Heart left ventricle (tissue), 16 donors: Measurements from ENCODE around the gene ADGB. TPM values are rescaled to one million over a fixed set of nuclear protein-coding genes. Genes with fewer than 3 reads are reported as not detected.

ENCODE experiments used
- ATAC-seq, 4 donors: fragments of 200-7000 bp; cut with Tn5 transposase; one replicate each; pipeline ENCODE4 v1.9.1; 2020 to 2022; ENCODE audit warnings: moderate library complexity in 4 of 4, mild to moderate bottlenecking in 3 of 4, moderate number of reproducible peaks in 1 of 4
- DNase-seq, 5 donors: peaks; one replicate each; pipeline ENCODE4 v3.0.0-alpha.2; 2020
- H3K27ac ChIP-seq, 12 donors: fragments of 200-600 bp; sonication (generic) in 4 of 12; one replicate each; pipeline versions ENCODE4 v1.5.0 to v1.8.0; 2016 to 2022; ENCODE audit warnings: mild to moderate bottlenecking in 2 of 12
- H3K27me3 ChIP-seq, 9 donors: fragments of 200-600 bp; sonication (generic) in 2 of 9; one replicate each; pipeline versions ENCODE4 v1.5.1 to v1.8.0; 2016 to 2022; ENCODE audit warnings: mild to moderate bottlenecking in 3 of 9
- H3K36me3 ChIP-seq, 9 donors: fragments of 200-600 bp; sonication (generic) in 2 of 9; one replicate each; pipeline versions ENCODE4 v1.5.0 to v1.8.0; 2018 to 2022; ENCODE audit warnings: mild to moderate bottlenecking in 2 of 9
- H3K4me1 ChIP-seq, 12 donors: fragments of 200-600 bp; sonication (generic) in 4 of 12; one replicate each; pipeline versions ENCODE4 v1.5.0 to v1.8.0; 2016 to 2022; ENCODE audit warnings: mild to moderate bottlenecking in 3 of 12
- H3K4me3 ChIP-seq, 12 donors: fragments of 200-600 bp; sonication (generic) in 4 of 12; one replicate each; pipeline versions ENCODE4 v1.5.0 to v1.8.0; 2017 to 2022; ENCODE audit warnings: mild to moderate bottlenecking in 9 of 12, moderate library complexity in 4 of 12
- H3K9me3 ChIP-seq, 12 donors: fragments of 200-600 bp; sonication (generic) in 4 of 12; one replicate each; pipeline versions ENCODE4 v1.5.0 to v1.8.0; 2016 to 2022; ENCODE audit warnings: mild to moderate bottlenecking in 1 of 12
- POLR2A ChIP-seq, 2 donors: fragments of 450-650 bp; IDR thresholded peaks; one replicate each; pipeline ENCODE4 v1.6.1; 2017; ENCODE audit warnings: antibody characterized with exemption in 2 of 2, mild to moderate bottlenecking in 2 of 2, moderate library complexity in 2 of 2
- WGBS, 4 donors: extraction: QIAGEN DNeasy Blood & Tissue Kit in 2 of 4; methylation state at CpG; one replicate each; pipeline versions ENCODE4 v1.1.5 to v1.1.7; 2013 to 2018; 5-methylcytosine and 5-hydroxymethylcytosine counted together
- intact Hi-C, 10 donors: fragments of 100-400 bp; cut with DNase I; formaldehyde crosslinking; loops; one replicate each; pipeline versions ENCODE4 v1.11.1 to v1.14.2; 2022
- polyA plus RNA-seq, 2 donors: library from polyadenylated mRNA; stranded (reverse); fragments of 200-250 nt; gene quantifications; one replicate each; pipeline ENCODE4 v1.2.3, GENCODE V29; 2013
- total RNA-seq, 9 donors: library from RNA; depleted of rRNA in 2 of 9; stranded (reverse); fragments of >200 nt in 2 of 9; fragmentation: NEBNext Ultra II Directional in 3 of 9; extraction: Animal tissue kit (Norgen Biotek cat#: 25700) in 3 of 9; gene quantifications; one replicate each; pipeline versions ENCODE4 v1.1.0 to v1.2.4, GENCODE V29; 2016 to 2023
- TF ChIP-seq, protein P1 (sequence below), 12 donors: fragments of 200-600 bp; sonication (generic) in 4 of 12; IDR thresholded peaks; one replicate each; pipeline versions ENCODE4 v1.5.0 to v1.8.0; 2018 to 2022; ENCODE audit warnings: antibody characterized with exemption in 12 of 12, mild to moderate bottlenecking in 5 of 12
- donor health status: ischemic (EF 13 %, LVEDD 7.1; RV severe dilation, severe dysfunction).
- donor health status: healthy with polysubstance abuse.
- donor health status: DM: no; HTN: yes; CAD: no.
- donor health status: DM: no; HTN: no; CAD: no.
- donor health status: ischemic (EF 25% LVEDD 6.9; RV normal size, moderate dysfunction).
- donor health status: ischemic (EF 25% LVEDD 5.7; RV mildly dilated, moderate dysfunction).
- donor health status: healthy.
- donor health status: DM: yes; HTN: yes; CAD: no.
- donor health status: ischemic (EF 35%, LVEDD 5.7; RV mildly dilated, moderate dysfunction).
- donor health status: nonischemic (EF 11% LVEDD 7.7; RV severe dilation, severe dysfunction).
- donor health status: DM: yes; HTN: yes; CAD: no.
- donor health status: PGD.
- donor health status: ischemic (EF 29% LVEDD 5.4; RV normal size, mild dysfunction).
- donor health status: nonischemic (EF 23%, LVEDD 6.1; RV moderate dilation, normal function).

The ADGB gene
- total and polyA plus RNA-seq, 11 donors: not detected

DNA sequence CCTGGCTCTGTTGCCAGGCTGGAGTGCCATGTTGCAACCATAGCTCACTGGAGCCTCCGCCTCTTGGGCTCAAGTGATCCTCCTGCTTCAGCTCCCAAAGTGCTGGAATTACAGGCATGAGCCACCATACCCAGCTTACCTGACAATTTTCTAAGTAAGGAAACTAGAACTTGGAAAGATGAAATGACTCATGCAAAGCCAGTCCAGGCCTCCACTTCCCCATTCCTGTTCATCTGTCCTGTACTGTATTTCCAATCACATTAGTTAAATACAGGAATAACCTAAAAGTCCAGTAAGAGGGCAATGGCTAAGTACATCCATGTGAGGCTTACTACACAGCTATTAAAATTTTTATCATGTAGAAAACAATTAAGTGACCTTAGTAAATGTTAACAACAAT lies 8.3 kb upstream of the ADGB start:
- Histone ChIP-seq H3K9me3 (no peaks in the 10 kb centered on the region), H3K27ac (no peak overlapping the region), H3K4me1 (peaks cover 0 to 25% (median 0%) of the 10 kb centered on the region in 12 donors), H3K36me3 (no peaks in the 10 kb centered on the region), H3K4me3 (no peak overlapping the region), H3K27me3 (peaks cover 0 to 7% (median 0%) of the 10 kb centered on the region in 9 donors)
- intact Hi-C loops: no loop called here
- WGBS, 4 donors: 94 to 98% (median 96%) methylated on average over 1 of the region's 1 CpG
- TF ChIP-seq, protein P1, sequence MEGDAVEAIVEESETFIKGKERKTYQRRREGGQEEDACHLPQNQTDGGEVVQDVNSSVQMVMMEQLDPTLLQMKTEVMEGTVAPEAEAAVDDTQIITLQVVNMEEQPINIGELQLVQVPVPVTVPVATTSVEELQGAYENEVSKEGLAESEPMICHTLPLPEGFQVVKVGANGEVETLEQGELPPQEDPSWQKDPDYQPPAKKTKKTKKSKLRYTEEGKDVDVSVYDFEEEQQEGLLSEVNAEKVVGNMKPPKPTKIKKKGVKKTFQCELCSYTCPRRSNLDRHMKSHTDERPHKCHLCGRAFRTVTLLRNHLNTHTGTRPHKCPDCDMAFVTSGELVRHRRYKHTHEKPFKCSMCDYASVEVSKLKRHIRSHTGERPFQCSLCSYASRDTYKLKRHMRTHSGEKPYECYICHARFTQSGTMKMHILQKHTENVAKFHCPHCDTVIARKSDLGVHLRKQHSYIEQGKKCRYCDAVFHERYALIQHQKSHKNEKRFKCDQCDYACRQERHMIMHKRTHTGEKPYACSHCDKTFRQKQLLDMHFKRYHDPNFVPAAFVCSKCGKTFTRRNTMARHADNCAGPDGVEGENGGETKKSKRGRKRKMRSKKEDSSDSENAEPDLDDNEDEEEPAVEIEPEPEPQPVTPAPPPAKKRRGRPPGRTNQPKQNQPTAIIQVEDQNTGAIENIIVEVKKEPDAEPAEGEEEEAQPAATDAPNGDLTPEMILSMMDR (IDR thresholded peaks at IDR 0.05): no peak
- no peak for TF ChIP-seq POLR2A (IDR thresholded peaks at IDR 0.05)
- no peak for ATAC-seq
- no peak for DNase-seq

DNA sequence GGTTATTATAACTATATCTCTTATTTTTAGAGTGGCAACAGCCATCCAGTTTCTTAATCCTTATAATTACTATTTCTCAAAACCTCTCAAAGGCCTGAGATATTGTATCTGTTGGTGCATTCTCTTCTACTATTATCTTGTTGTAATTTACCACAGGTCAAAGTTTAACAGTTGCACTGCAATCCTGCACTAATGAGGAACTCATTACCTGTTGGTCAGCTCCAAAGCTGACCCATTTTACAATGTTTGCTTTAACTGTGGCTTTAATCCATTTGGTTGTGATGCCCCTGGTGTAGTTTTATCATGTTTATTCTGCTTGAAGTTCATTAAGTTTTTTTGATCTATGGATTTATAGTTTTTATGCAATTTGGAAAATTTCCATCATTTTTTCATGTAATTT lies 6.3 kb upstream of the ADGB start:
- no peak for TF ChIP-seq POLR2A (IDR thresholded peaks at IDR 0.05)
- TF ChIP-seq, protein P1 (IDR thresholded peaks at IDR 0.05): no peak
- intact Hi-C loops: no loop called here
- Histone ChIP-seq H3K36me3 (no peaks in the 10 kb centered on the region), H3K9me3 (no peaks in the 10 kb centered on the region), H3K4me1 (peaks cover 0 to 33% (median 0%) of the 10 kb centered on the region in 12 donors), H3K27ac (no peak overlapping the region), H3K4me3 (no peak overlapping the region), H3K27me3 (peaks cover 0 to 7% (median 0%) of the 10 kb centered on the region in 9 donors)
- no peak for DNase-seq
- ATAC-seq: no peak

DNA sequence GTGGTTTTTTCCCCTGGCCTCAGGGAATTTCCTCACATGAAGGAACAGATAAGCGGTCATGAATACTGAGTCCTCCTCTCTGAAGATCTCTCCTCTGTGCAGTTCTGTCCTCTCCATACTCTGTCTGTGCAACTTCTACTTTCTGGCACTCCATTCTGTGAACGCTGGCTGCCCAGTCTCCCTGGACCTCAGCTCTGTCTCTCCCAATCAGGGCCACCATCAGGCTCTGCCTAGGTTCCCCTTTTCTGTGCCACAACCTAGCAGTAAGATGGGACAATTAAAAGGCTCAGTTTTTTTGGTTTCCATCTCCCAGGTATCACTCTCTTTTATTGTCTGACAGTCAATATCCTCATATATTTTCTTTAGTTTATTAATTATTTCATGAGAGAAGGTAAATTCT lies 4.8 kb upstream of the ADGB start:
- TF ChIP-seq, protein P1 (IDR thresholded peaks at IDR 0.05): no peak
- no peak for TF ChIP-seq POLR2A (IDR thresholded peaks at IDR 0.05)
- Histone ChIP-seq H3K36me3 (no peaks in the 10 kb centered on the region), H3K9me3 (no peaks in the 10 kb centered on the region), H3K4me3 (no peak overlapping the region), H3K4me1 (peaks cover 0 to 38% (median 2%) of the 10 kb centered on the region in 12 donors), H3K27ac (peak overlapping the region in 1 of 12 donors; percentile 22), H3K27me3 (peaks cover 0 to 7% (median 0%) of the 10 kb centered on the region in 9 donors)
- intact Hi-C loops: no loop called here
- ATAC-seq: peak in 2 of 4 donors; percentile 29 to 52
- no peak for DNase-seq
- 78 to 89% (median 81%) methylated on average over 2 of the region's 2 CpGs for WGBS, 4 donors

DNA sequence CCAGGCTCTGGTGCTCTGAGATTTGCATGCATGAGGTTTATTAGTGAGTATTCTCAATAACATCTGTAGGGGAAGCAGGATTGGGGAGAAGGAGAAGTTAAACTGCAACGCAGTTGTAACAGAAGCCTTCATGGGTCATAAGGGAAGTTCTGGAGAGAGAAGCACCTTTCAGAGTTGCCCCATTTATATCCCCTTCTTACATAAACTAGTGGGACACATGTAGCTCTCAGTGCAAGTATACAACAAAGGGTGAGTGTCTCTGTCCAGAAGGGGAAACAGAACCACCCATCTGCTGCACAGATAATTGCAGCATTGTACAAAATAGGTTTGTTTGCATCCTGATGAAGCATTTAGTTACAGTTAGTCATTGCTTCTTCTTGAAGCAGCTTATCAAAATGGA lies 4.3 kb upstream of the ADGB start:
- H3K27me3 ChIP-seq: peaks cover 0 to 7% (median 0%) of the 10 kb centered on the region in 9 donors
- no peaks in the 10 kb centered on the region for H3K9me3 ChIP-seq
- ATAC-seq (peak in 3 of 4 donors; percentile 28 to 61 (median 48)), DNase-seq (no peak)
- TF ChIP-seq POLR2A (IDR thresholded peaks at IDR 0.05): no peak
- TF ChIP-seq, protein P1 (IDR thresholded peaks at IDR 0.05): no peak
- intact Hi-C loops: no loop called here
- H3K36me3 ChIP-seq: no peaks in the 10 kb centered on the region
- H3K4me1 ChIP-seq: peaks cover 0 to 41% (median 2%) of the 10 kb centered on the region in 12 donors
- no peak overlapping the region for H3K4me3 ChIP-seq
- H3K27ac ChIP-seq: peak overlapping the region in 1 of 12 donors; percentile 22
- 67 to 87% (median 74%) methylated on average over 1 of the region's 1 CpG for WGBS, 4 donors
